Hepatocyte (in vitro differentiated cells): ENCODE measurements around the gene KDM4B.

Experiments used
- CTCF ChIP-seq: fragments of 200-600 bp; sonication (generic); IDR thresholded peaks from 2 replicates; pipeline ENCODE4 v1.5.1; 2016; ENCODE audit warnings: antibody characterized with exemption, mild to moderate bottlenecking; ENCODE audit not compliant: poor library complexity
- EZH2 ChIP-seq: fragments of 200-600 bp; sonication (generic); IDR thresholded peaks from 2 replicates; pipeline ENCODE4 v1.6.1; 2016; ENCODE audit warnings: antibody characterized with exemption, mild to moderate bottlenecking, borderline replicate concordance
- EZH2phosphoT487 ChIP-seq: fragments of 200-600 bp; sonication (generic); IDR thresholded peaks from one replicate; pipeline ENCODE4 v1.6.1; 2018; ENCODE audit warnings: antibody characterized with exemption, mild to moderate bottlenecking, low read depth, moderate library complexity; ENCODE audit not compliant: unreplicated experiment, severe bottlenecking

GRCh38 chr19:4935444-4935843 lies 33.5 kb upstream of the KDM4B start:
- TF ChIP-seq CTCF (no peak), EZH2 (no peak), EZH2phosphoT487 (no peak)
